SK-N-SH treated with all-trans-retinoic acid at 6 μM for 48 hours (cell line): ENCODE results near the gene ADAMTSL3.
"Not testable (repeated sequence)": the region's sequence is repeated elsewhere in the genome, so short reads cannot be mapped to it uniquely, and the experiment has no call there.

Experiments
- ATAC-seq: fragments of 200-7000 bp; cut with Tn5 transposase; 3 replicates; pipeline ENCODE4 v1.9.1; 2020; ENCODE audit warnings: mild to moderate bottlenecking, moderate library complexity
- ZNF8 ChIP-seq: fragments of 450-650 bp; formaldehyde crosslinking; IDR thresholded peaks from 2 replicates; pipeline ENCODE4 v1.5.0; 2020; ENCODE audit warnings: mild to moderate bottlenecking, moderate library complexity
- TF ChIP-seq, protein P1 (sequence below): fragments of 250-450 bp; sonication (Bioruptor Pico); IDR thresholded peaks from 2 replicates; pipeline ENCODE4 v1.5.0; 2020; ENCODE audit warnings: mild to moderate bottlenecking, moderate library complexity

Gene ADAMTSL3

DNA sequence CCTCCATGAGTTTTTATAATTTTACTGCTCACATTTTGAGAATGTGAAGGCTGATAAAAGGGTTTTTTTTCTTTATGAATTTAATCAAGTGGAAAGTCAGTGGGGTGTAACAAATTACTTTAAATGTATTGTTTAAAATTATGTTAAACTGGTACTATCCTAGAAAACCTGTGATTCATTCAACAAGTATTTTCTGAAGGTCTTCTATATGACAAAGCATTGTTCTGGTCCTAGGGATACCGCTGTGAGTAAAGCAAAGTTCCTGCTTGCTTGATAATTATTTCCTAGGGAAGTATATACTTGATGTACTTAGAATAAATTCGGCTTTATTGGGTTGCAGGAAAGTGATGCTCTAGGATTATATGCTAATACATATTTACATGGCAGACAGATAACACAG, 428.8 kb downstream of the ADAMTSL3 start (continued):
- TF ChIP-seq, protein P1, sequence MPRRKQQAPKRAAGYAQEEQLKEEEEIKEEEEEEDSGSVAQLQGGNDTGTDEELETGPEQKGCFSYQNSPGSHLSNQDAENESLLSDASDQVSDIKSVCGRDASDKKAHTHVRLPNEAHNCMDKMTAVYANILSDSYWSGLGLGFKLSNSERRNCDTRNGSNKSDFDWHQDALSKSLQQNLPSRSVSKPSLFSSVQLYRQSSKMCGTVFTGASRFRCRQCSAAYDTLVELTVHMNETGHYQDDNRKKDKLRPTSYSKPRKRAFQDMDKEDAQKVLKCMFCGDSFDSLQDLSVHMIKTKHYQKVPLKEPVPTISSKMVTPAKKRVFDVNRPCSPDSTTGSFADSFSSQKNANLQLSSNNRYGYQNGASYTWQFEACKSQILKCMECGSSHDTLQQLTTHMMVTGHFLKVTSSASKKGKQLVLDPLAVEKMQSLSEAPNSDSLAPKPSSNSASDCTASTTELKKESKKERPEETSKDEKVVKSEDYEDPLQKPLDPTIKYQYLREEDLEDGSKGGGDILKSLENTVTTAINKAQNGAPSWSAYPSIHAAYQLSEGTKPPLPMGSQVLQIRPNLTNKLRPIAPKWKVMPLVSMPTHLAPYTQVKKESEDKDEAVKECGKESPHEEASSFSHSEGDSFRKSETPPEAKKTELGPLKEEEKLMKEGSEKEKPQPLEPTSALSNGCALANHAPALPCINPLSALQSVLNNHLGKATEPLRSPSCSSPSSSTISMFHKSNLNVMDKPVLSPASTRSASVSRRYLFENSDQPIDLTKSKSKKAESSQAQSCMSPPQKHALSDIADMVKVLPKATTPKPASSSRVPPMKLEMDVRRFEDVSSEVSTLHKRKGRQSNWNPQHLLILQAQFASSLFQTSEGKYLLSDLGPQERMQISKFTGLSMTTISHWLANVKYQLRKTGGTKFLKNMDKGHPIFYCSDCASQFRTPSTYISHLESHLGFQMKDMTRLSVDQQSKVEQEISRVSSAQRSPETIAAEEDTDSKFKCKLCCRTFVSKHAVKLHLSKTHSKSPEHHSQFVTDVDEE (CRISPR knock-in tag) = no peak
- TF ChIP-seq ZNF8 (CRISPR knock-in tag) = no peak
- TF ChIP-seq, all 23 proteins: peak for 0

DNA sequence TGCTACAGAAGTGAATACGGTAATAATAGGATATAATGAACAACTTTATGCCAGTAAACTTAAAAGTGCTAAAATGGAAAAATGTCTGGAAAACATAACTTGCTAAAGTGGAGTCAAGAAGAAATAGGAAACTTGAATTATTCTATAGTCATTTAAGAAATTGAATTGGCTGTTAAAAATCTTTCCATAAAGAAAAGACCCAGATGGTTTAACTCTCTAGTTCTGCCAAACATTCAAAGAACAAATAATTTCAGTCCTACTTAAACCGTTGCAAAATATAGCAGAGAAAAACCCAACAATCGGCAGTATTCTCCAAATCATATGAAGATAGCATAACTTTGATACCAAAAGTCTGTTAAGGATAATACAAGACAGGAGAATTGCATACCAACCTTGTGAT, 432.1 kb downstream of the ADAMTSL3 start:
- ATAC-seq = not testable (repeated sequence)
